Liver (tissue), 2 donors: ENCODE results near the gene RPS27A.

Source experiments
- TF ChIP-seq, protein P1 (sequence below): IDR thresholded peaks from 2 replicates; pipeline ENCODE4 v1.6.1; 2016; ENCODE audit warnings: antibody characterized with exemption
- TF ChIP-seq, protein P2 (sequence below): IDR thresholded peaks from 2 replicates; pipeline ENCODE4 v1.6.1; 2016; ENCODE audit warnings: antibody characterized with exemption
- TF ChIP-seq, protein P3 (sequence below): fragments of 150-350 bp; IDR thresholded peaks from 2 replicates; pipeline ENCODE4 v1.5.1; 2017; ENCODE audit warnings: improper control_type of control experiment, low read depth, low read length; ENCODE audit not compliant: missing input control
- TF ChIP-seq, protein P4 (sequence below): IDR thresholded peaks from 2 replicates; pipeline ENCODE4 v1.6.1; 2016; ENCODE audit warnings: antibody characterized with exemption, mild to moderate bottlenecking
- donor health status: healthy.

DNA sequence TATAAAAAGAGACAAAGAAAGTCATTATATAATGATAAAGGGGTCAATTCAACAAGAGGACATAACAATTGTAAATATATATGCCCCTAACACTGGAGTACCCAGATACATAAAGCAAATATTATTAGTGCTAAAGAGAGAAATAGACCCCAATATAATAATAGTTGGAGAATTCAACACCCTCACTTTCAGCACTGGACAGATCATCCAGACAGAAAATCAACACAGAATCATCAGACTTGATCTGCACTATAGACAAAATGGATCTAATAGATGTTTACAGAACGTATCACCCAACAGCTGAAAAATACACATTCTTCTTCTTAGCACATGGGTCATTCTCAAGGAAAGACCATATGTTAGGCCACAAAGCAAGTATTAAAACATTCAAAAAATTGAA lies 32.1 kb upstream of the RPS27A start:
- TF ChIP-seq, protein P1, sequence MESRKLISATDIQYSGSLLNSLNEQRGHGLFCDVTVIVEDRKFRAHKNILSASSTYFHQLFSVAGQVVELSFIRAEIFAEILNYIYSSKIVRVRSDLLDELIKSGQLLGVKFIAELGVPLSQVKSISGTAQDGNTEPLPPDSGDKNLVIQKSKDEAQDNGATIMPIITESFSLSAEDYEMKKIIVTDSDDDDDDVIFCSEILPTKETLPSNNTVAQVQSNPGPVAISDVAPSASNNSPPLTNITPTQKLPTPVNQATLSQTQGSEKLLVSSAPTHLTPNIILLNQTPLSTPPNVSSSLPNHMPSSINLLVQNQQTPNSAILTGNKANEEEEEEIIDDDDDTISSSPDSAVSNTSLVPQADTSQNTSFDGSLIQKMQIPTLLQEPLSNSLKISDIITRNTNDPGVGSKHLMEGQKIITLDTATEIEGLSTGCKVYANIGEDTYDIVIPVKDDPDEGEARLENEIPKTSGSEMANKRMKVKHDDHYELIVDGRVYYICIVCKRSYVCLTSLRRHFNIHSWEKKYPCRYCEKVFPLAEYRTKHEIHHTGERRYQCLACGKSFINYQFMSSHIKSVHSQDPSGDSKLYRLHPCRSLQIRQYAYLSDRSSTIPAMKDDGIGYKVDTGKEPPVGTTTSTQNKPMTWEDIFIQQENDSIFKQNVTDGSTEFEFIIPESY: no peak
- TF ChIP-seq, protein P2, sequence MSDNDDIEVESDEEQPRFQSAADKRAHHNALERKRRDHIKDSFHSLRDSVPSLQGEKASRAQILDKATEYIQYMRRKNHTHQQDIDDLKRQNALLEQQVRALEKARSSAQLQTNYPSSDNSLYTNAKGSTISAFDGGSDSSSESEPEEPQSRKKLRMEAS: no peak
- TF ChIP-seq, protein P3, sequence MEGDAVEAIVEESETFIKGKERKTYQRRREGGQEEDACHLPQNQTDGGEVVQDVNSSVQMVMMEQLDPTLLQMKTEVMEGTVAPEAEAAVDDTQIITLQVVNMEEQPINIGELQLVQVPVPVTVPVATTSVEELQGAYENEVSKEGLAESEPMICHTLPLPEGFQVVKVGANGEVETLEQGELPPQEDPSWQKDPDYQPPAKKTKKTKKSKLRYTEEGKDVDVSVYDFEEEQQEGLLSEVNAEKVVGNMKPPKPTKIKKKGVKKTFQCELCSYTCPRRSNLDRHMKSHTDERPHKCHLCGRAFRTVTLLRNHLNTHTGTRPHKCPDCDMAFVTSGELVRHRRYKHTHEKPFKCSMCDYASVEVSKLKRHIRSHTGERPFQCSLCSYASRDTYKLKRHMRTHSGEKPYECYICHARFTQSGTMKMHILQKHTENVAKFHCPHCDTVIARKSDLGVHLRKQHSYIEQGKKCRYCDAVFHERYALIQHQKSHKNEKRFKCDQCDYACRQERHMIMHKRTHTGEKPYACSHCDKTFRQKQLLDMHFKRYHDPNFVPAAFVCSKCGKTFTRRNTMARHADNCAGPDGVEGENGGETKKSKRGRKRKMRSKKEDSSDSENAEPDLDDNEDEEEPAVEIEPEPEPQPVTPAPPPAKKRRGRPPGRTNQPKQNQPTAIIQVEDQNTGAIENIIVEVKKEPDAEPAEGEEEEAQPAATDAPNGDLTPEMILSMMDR: no peak
- TF ChIP-seq, protein P4, sequence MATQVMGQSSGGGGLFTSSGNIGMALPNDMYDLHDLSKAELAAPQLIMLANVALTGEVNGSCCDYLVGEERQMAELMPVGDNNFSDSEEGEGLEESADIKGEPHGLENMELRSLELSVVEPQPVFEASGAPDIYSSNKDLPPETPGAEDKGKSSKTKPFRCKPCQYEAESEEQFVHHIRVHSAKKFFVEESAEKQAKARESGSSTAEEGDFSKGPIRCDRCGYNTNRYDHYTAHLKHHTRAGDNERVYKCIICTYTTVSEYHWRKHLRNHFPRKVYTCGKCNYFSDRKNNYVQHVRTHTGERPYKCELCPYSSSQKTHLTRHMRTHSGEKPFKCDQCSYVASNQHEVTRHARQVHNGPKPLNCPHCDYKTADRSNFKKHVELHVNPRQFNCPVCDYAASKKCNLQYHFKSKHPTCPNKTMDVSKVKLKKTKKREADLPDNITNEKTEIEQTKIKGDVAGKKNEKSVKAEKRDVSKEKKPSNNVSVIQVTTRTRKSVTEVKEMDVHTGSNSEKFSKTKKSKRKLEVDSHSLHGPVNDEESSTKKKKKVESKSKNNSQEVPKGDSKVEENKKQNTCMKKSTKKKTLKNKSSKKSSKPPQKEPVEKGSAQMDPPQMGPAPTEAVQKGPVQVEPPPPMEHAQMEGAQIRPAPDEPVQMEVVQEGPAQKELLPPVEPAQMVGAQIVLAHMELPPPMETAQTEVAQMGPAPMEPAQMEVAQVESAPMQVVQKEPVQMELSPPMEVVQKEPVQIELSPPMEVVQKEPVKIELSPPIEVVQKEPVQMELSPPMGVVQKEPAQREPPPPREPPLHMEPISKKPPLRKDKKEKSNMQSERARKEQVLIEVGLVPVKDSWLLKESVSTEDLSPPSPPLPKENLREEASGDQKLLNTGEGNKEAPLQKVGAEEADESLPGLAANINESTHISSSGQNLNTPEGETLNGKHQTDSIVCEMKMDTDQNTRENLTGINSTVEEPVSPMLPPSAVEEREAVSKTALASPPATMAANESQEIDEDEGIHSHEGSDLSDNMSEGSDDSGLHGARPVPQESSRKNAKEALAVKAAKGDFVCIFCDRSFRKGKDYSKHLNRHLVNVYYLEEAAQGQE: no peak
